GM18511 (cell line): ENCODE results near the gene ZNF835.
"Not testable (repeated sequence)": the region's sequence is repeated elsewhere in the genome, so short reads cannot be mapped to it uniquely, and the experiment has no call there.

Experiments used
- ATAC-seq: cut with Tn5 transposase; IDR thresholded peaks from one replicate; pipeline ENCODE4 v1.9.1; 2021; ENCODE audit warnings: mild to moderate bottlenecking, moderate library complexity; ENCODE audit not compliant: unreplicated experiment

Gene ZNF835

GRCh38 chr19:56671613-56671994 is at the start of gene ZNF835:
TSS of gene ZNF835 (minus strand) at chr19:56671757. CDS start at chr19:56665198, 6,559 bp downstream.
- ATAC-seq = no peak

GRCh38 chr19:56720281-56720680 is 48.7 kb upstream of the ZNF835 start:
- ATAC-seq = no peak

GRCh38 chr19:56718231-56718630 is 46.7 kb upstream of the ZNF835 start:
- no peak for ATAC-seq

GRCh38 chr19:56712611-56713276 is 41.2 kb upstream of the ZNF835 start:
- no peak for ATAC-seq

GRCh38 chr19:56710437-56710836 is 38.9 kb upstream of the ZNF835 start:
- no peak for ATAC-seq

- ATAC-seq = no peak
Observed at GRCh38 chr19:56707821-56708220, 36.3 kb upstream of the ZNF835 start.

GRCh38 chr19:56705939-56706338 is 34.4 kb upstream of the ZNF835 start:
- ATAC-seq = no peak

GRCh38 chr19:56701895-56702294 is 30.3 kb upstream of the ZNF835 start:
- no peak for ATAC-seq

- no peak for ATAC-seq
Observed at GRCh38 chr19:56699552-56699951, 28.0 kb upstream of the ZNF835 start.

GRCh38 chr19:56692206-56692895 is 20.8 kb upstream of the ZNF835 start:
- ATAC-seq = no peak

- ATAC-seq = no peak
Observed at GRCh38 chr19:56690670-56691069, 19.1 kb upstream of the ZNF835 start.

GRCh38 chr19:56689198-56689597 is 17.6 kb upstream of the ZNF835 start:
- no peak for ATAC-seq

GRCh38 chr19:56687031-56687430 is 15.5 kb upstream of the ZNF835 start:
- no peak for ATAC-seq

GRCh38 chr19:56683116-56683515 is 11.6 kb upstream of the ZNF835 start:
- ATAC-seq = no peak

GRCh38 chr19:56681702-56682101 is 10.1 kb upstream of the ZNF835 start:
- no peak for ATAC-seq

GRCh38 chr19:56678205-56678604 is 6.6 kb upstream of the ZNF835 start:
- ATAC-seq = no peak

GRCh38 chr19:56672610-56673009 is 1.1 kb upstream of the ZNF835 start:
- ATAC-seq = not testable (repeated sequence)

GRCh38 chr19:56670961-56671612 is 470 bp downstream of the ZNF835 start:
- ATAC-seq = no peak

GRCh38 chr19:56670401-56670960 is 1.1 kb downstream of the ZNF835 start:
- ATAC-seq = no peak

GRCh38 chr19:56668676-56669075 is 2.9 kb downstream of the ZNF835 start:
- no peak for ATAC-seq

- no peak for ATAC-seq
Observed at GRCh38 chr19:56667311-56667870, 4.2 kb downstream of the ZNF835 start.
